ENCODE data around the gene PYGL. TPM values are rescaled to one million over a fixed set of nuclear protein-coding genes. Genes with fewer than 3 reads are reported as not detected.

PYGL gene
- polyA plus RNA-seq, 1 of the 3 experiments (the other 2 are of a cell fraction): 60.2 TPM

- H3K4me1 ChIP-seq (ENCODE audit: control insufficient read depth in 1 of 2, insufficient read depth in 2 of 2, low read depth in 1 of 2, low read length in 1 of 2): peaks cover 0 to 6% of the 10 kb centered on the region in 2 experiments; a peak in 2 of 4 replicates
- CTCF ChIA-PET: interaction anchor here (1.5 kb wide), 1 partner anchor 160 kb away, joined by 3 read pairs; no protein-coding TSS in a partner anchor
- H3K9me2 ChIP-seq: no peaks in the 10 kb centered on the region
- peak overlapping the region in 1 of 2 experiments; percentile 50; a peak in 2 of 4 replicates for H3K27ac ChIP-seq (ENCODE audit: low read depth in 2 of 2, low read length in 1 of 2)
- H3K36me3 ChIP-seq (replicated peaks in 1 of 2; ENCODE audit: control insufficient read depth in 1 of 2, insufficient read depth in 2 of 2, low read length in 1 of 2): peaks cover 3 to 11% of the 10 kb centered on the region in 2 experiments
- H3K4me3 ChIP-seq (ENCODE audit: low read depth in 2 of 2, low read length in 1 of 2): no peak overlapping the region
- DNase-seq: no peak
- WGBS (ENCODE audit: low lambda C conversion rate): 27% methylated on average over 2 of the region's 2 CpGs
- peak overlapping the region; percentile 11; the same call in 1 of the 2 replicates for H3K4me2 ChIP-seq
- H3K9ac ChIP-seq: no peak overlapping the region
- no peaks in the 10 kb centered on the region for H3K27me3 ChIP-seq (ENCODE audit: insufficient read depth)
- H3K79me2 ChIP-seq (ENCODE audit: insufficient read depth): no peaks in the 10 kb centered on the region
- no peak overlapping the region for H2AFZ ChIP-seq (ENCODE audit: low read depth)
- TF ChIP-seq EP300 (IDR thresholded peaks at IDR 0.05; ENCODE audit: borderline replicate concordance in 1 of 2, low read depth in 1 of 2, low read length in 1 of 2) (peak in 1 of 2 experiments; percentile 33; a peak in 1 of 4 replicates), FOSL2 (IDR thresholded peaks at IDR 0.05; ENCODE audit: borderline replicate concordance, low read depth) (peak; percentile 52; the same call in 1 of the 2 replicates), SMC3 (IDR thresholded peaks at IDR 0.05; ENCODE audit: low read depth, low read length) (no peak), ELF1 (IDR thresholded peaks at IDR 0.05) (no peak), JUND (IDR thresholded peaks at IDR 0.05) (peak; percentile 37), MXI1 (IDR thresholded peaks at IDR 0.05; ENCODE audit: low read depth, low read length) (no peak)
- TF ChIP-seq, protein P1, sequence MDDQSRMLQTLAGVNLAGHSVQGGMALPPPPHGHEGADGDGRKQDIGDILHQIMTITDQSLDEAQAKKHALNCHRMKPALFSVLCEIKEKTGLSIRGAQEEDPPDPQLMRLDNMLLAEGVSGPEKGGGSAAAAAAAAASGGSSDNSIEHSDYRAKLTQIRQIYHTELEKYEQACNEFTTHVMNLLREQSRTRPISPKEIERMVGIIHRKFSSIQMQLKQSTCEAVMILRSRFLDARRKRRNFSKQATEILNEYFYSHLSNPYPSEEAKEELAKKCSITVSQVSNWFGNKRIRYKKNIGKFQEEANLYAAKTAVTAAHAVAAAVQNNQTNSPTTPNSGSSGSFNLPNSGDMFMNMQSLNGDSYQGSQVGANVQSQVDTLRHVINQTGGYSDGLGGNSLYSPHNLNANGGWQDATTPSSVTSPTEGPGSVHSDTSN (IDR thresholded peaks at IDR 0.05): 0 out of 2 replicates have a peak, but pooled peaks have one; percentile 21
- TF ChIP-seq, protein P2, sequence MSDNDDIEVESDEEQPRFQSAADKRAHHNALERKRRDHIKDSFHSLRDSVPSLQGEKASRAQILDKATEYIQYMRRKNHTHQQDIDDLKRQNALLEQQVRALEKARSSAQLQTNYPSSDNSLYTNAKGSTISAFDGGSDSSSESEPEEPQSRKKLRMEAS (IDR thresholded peaks at IDR 0.05; ENCODE audit: low read depth): peak; percentile 22; the same call in 1 of the 2 replicates
- H3K9me3 ChIP-seq: no peaks in the 10 kb centered on the region
- H3F3A ChIP-seq (replicated peaks; ENCODE audit: insufficient read depth): peaks cover 13% of the 10 kb centered on the region
- no peaks in the 10 kb centered on the region for H4K20me1 ChIP-seq (ENCODE audit: insufficient read depth)
- POLR2A ChIA-PET: no interaction called here
These were observed 7.0 kb downstream of the PYGL start for GRCh38 chr14:50937325-50937724.

DNA sequence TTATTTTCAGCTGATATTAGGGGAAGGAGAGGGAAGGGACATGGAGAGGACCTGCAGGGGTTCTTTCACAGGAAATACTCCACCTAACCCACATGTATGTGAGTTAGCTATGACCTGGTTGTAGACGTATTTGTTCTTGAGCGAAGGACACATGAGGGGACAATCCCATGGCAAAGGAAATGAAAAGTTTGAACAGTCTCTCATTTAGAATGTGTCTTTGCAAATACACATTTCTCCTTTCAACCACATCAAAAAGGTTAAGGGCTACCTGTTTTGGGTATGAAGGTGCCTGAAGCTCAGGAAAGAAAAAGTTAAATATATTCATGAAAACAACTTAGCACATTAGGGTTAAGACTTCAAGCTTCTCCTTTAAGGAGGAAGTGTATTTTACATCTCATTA is 7.4 kb downstream of the PYGL start:
- 0 out of 2 replicates have a peak overlapping the region, but pooled peaks have one; percentile 11 for H3K4me2 ChIP-seq
- peaks cover 0 to 6% of the 10 kb centered on the region in 2 experiments; a peak in 2 of 4 replicates for H3K4me1 ChIP-seq (ENCODE audit: control insufficient read depth in 1 of 2, insufficient read depth in 2 of 2, low read depth in 1 of 2, low read length in 1 of 2)
- no peaks in the 10 kb centered on the region for H4K20me1 ChIP-seq (ENCODE audit: insufficient read depth)
- H3K79me2 ChIP-seq (ENCODE audit: insufficient read depth): no peaks in the 10 kb centered on the region
- H3K9ac ChIP-seq: no peak overlapping the region
- no peaks in the 10 kb centered on the region for H3K9me3 ChIP-seq
- peaks cover 13% of the 10 kb centered on the region for H3F3A ChIP-seq (replicated peaks; ENCODE audit: insufficient read depth)
- no peak overlapping the region for H2AFZ ChIP-seq (ENCODE audit: low read depth)
- H3K36me3 ChIP-seq (replicated peaks in 1 of 2; ENCODE audit: control insufficient read depth in 1 of 2, insufficient read depth in 2 of 2, low read length in 1 of 2): peaks cover 3 to 15% of the 10 kb centered on the region in 2 experiments
- no peak overlapping the region for H3K4me3 ChIP-seq (ENCODE audit: low read depth in 2 of 2, low read length in 1 of 2)
- peak overlapping the region in 1 of 2 experiments; percentile 50; a peak in 2 of 4 replicates for H3K27ac ChIP-seq (ENCODE audit: low read depth in 2 of 2, low read length in 1 of 2)
- CTCF ChIA-PET: interaction anchor here (1.5 kb wide), 1 partner anchor 159 kb away, joined by 3 read pairs; no protein-coding TSS in a partner anchor
- H3K27me3 ChIP-seq (ENCODE audit: insufficient read depth): no peaks in the 10 kb centered on the region
- DNase-seq: no peak
- POLR2A ChIA-PET: no interaction called here
- no peaks in the 10 kb centered on the region for H3K9me2 ChIP-seq
- whole genome bisulfite sequencing (ENCODE audit: low lambda C conversion rate): 94% methylated on average over 2 of the region's 2 CpGs
- TF ChIP-seq MEF2A (IDR thresholded peaks at IDR 0.05; ENCODE audit: borderline replicate concordance, low read depth) (no peak), RFX5 (IDR thresholded peaks at IDR 0.05; ENCODE audit: low read length) (no peak), YY1 (IDR thresholded peaks at IDR 0.05; ENCODE audit: low read depth) (no peak), JUND (IDR thresholded peaks at IDR 0.05) (no peak), FOXM1 (IDR thresholded peaks at IDR 0.05; ENCODE audit: low read depth) (no peak), EZH2phosphoT487 (IDR thresholded peaks at IDR 0.05; ENCODE audit: borderline replicate concordance, low read depth) (no peak), GABPA (IDR thresholded peaks at IDR 0.05; ENCODE audit: low read depth) (no peak), NRF1 (IDR thresholded peaks at IDR 0.05; ENCODE audit: low read depth, low read length) (no peak)
- TF ChIP-seq, protein P3, sequence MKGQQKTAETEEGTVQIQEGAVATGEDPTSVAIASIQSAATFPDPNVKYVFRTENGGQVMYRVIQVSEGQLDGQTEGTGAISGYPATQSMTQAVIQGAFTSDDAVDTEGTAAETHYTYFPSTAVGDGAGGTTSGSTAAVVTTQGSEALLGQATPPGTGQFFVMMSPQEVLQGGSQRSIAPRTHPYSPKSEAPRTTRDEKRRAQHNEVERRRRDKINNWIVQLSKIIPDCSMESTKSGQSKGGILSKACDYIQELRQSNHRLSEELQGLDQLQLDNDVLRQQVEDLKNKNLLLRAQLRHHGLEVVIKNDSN (IDR thresholded peaks at IDR 0.05; ENCODE audit: borderline replicate concordance, low read depth): no peak
- TF ChIP-seq, protein P4, sequence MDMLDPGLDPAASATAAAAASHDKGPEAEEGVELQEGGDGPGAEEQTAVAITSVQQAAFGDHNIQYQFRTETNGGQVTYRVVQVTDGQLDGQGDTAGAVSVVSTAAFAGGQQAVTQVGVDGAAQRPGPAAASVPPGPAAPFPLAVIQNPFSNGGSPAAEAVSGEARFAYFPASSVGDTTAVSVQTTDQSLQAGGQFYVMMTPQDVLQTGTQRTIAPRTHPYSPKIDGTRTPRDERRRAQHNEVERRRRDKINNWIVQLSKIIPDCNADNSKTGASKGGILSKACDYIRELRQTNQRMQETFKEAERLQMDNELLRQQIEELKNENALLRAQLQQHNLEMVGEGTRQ (IDR thresholded peaks at IDR 0.05; ENCODE audit: borderline replicate concordance, low read depth, low read length): no peak
- TF ChIP-seq, protein P1 (IDR thresholded peaks at IDR 0.05): no peak

Measured in SK-N-SH (cell line).